ENCODE results near the gene FBXW12.

DNA sequence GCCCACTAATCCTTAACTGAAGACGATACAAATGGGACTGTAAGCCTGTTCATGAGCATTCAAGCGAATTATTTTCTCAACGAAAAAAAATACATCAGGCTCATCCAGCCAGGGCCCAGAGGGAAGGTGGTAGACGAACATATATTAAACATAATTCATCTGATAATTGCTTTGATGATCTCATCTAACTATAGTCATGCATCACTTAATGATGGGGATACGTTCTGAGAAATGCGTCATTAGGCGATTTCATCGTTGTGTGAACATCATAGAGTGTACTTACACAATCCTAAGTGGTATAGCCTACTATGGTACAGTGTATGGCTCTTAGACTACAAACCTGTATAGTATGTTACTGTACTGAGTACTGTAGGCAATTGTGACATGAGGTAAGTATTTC lies 28.6 kb upstream of the FBXW12 start:
- TF ChIP-seq, protein P1, sequence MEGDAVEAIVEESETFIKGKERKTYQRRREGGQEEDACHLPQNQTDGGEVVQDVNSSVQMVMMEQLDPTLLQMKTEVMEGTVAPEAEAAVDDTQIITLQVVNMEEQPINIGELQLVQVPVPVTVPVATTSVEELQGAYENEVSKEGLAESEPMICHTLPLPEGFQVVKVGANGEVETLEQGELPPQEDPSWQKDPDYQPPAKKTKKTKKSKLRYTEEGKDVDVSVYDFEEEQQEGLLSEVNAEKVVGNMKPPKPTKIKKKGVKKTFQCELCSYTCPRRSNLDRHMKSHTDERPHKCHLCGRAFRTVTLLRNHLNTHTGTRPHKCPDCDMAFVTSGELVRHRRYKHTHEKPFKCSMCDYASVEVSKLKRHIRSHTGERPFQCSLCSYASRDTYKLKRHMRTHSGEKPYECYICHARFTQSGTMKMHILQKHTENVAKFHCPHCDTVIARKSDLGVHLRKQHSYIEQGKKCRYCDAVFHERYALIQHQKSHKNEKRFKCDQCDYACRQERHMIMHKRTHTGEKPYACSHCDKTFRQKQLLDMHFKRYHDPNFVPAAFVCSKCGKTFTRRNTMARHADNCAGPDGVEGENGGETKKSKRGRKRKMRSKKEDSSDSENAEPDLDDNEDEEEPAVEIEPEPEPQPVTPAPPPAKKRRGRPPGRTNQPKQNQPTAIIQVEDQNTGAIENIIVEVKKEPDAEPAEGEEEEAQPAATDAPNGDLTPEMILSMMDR (IDR thresholded peaks at IDR 0.05 in 8 of 11, conservative IDR thresholded peaks at IDR 0.05 in 3 of 11): no peak
- TF ChIP-seq POLR2A (IDR thresholded peaks at IDR 0.05): no peak
